Measurements from ENCODE around the gene HYDIN.
"Not testable (repeated sequence)": the region's sequence is repeated elsewhere in the genome, so short reads cannot be mapped to it uniquely, and the experiment has no call there.

The HYDIN gene

DNA sequence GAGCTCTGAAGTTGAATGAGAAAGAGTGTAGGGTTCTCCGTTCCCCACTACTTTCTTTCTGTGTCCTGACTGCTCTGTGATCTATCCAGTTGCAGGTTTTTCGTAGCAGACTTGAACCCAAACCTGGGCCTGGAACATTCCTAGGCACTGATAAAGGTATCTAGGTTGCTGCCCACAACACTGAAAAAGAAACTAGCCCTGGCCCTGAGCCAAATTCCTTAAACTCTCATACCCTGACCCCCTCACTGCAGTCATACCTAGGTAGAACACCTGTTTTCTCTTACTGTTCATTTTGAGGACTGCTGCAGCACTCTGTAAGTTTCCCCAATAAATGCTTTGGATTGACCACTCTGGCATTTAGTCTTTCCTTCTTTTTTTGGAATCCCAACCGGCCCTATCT lies 5.4 kb downstream of the HYDIN start:
- no peak for DNase-seq (ENCODE audit: low spot score)

- DNase-seq (ENCODE audit: low spot score), result no peak
These were observed 12.1 kb downstream of the HYDIN start for GRCh38 chr16:71218306-71218963.

- DNase-seq (ENCODE audit: low spot score), result no peak
These were observed 13.0 kb downstream of the HYDIN start for GRCh38 chr16:71217506-71217905.

DNA sequence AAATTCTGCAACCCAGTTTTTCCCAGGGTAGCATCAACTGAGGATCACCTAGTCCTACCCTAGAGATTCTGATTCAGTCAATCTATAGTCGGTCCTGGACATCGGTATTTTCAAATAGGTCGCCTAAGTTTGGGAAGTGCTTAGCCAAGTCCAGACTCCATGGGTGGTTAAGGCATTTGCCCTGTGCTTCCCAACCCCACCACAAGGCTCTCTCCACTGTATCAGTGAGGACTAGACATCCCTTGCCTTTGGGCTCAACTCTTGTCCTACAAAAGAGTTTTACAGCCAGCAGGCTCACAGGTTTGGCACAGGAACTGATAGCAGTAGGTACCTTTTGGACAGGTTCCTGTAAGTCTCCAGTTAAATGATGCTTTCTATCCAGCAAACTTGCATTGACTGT lies 13.8 kb downstream of the HYDIN start:
- no peak for DNase-seq (ENCODE audit: low spot score)

DNA sequence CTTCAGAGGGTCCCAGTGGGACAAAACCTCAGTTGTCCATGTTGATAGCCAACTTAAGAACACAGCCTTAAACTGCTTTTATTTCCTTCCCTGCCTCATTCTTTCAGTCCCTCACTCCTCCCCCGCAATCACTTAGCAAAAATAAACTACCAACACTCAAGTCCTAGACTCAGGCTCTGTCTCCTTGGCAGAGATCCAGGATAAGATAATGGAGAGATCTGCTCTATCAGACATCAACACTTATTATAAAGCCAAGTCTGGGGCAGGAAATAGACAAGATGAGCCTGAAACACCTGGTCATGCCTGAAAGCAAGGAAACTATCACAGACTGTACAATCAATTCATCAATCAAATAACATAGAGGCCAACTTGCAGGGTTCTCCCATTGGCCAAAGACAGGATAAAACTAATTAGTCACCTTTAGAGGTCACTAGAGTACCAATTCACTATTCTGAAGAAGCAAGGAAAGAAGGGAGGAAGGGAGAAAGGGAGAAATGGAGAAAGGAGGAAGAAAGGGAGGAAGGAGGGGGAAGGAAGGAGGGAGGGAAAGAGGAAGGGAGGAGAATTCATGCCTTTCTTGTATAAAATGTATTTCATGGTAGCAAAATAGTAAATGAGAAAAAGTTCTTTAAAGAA lies 15.7 kb downstream of the HYDIN start:
- no peak for DNase-seq (ENCODE audit: low spot score)

- no peak for DNase-seq (ENCODE audit: low spot score)
These were observed 24.9 kb downstream of the HYDIN start for GRCh38 chr16:71205482-71206131.

- no peak for DNase-seq (ENCODE audit: low spot score)
These were observed 26.9 kb downstream of the HYDIN start for GRCh38 chr16:71203631-71204030.

DNA sequence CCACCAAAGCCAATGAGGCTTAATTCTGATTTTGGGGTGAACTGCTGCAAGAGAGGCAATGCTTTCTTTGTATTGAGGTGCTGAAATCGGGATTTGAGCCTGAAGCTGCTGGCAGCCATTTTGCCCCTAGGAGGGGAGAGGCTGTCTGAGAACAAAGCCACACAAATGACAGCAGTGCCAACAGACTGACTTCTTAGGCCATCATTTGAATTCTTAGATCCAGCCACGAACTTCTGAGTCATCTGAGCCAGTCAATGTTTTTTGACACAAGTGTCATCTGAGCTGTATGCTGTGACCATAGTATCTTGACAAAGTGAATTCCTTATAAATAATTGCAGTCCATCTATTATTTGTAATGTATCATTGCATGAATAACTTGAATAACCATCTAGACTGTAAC lies 29.0 kb downstream of the HYDIN start:
- DNase-seq (ENCODE audit: low spot score), result no peak

DNA sequence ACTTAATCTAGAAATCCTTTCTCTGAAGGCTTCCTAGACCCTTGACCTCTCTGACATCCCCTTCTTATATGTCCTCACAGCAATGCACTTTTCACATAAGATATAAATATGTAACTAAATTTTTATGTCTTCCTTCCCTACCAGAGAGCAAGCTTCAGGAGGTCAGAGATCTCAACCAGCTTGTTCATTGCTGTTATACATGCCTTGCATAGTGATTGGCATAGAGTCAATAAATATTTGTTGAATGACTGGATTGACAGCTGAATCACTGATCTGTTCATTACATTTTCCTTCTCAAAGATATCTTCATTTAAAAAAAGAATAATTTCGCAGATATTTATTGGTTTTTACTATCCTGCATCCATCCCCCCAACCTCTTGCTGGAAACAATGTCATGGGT lies 29.5 kb downstream of the HYDIN start:
- no peak for DNase-seq (ENCODE audit: low spot score)

GRCh38 chr16:71198408-71198807 lies 32.1 kb downstream of the HYDIN start:
- no peak for DNase-seq (ENCODE audit: low spot score)

DNA sequence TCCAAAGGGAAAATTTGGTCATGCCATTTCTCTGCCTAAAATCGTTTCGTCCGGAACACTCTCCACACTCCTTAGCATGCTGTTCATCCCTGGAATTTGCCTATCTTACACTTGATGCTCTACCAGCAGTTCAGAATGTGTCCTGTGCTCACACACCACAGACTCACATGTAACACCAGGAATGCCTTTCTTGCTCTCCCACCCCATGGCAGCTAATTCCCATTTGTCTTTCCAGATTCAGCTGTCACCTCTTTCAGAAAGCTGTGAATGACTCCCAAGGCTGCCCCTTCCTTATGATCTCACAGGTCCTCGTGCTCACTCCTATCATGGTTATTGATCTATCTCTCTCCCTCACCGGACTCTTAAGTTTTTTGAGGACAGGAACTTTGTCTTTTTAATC lies 38.1 kb downstream of the HYDIN start:
- no peak for DNase-seq (ENCODE audit: low spot score)

DNA sequence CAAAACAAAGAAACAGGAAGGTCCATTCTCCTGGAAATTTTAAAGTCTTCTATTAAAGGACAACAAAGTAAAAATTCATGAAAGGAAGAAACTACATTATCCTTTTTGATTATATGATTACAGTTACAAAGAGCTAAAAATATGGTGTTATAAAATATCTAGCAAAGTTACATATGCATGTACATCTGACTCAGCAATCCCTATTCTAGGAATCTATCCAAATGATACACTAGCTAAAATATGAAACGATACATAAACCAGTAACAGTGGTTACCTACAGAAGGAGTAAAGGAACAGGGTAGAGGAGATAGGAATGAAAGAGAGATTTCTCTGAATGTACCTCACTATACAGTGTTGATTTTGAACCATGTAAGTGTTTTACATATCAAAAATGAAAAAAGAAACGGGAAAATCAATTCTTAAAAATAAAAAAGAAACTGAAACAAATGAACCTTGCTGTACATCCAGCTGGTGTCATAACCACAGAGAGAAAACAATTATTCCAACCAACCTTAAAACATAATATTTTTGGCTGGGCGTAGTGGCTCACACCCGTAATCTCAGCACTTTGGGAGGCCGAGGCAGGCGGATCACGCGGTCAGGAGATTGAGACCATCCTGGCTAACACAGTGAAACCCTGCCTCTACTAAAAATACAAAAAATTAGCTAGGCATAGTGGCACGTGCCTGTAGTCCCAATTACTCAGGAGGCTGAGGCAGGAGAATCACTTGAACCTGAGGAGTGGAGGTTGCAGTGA lies 41.4 kb downstream of the HYDIN start:
- no peak for DNase-seq (ENCODE audit: low spot score)

DNA sequence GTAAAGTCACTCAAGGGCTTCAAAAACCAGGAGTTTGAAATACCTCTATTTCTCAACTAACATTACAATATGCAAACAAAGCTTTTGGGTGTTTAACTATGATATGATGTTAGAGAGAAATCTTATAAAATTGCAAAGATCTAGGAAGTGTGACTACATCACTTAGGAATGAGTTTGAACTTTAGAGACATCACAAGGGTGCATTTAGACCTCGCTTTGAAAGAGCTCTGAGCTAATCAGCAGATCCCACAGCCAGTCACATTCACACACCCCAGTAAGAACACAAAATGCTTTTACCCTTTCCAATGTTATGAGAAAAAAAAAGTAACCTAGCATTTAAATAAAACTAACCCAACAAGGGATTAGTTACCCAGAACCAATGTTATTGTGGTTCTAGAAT lies 45.2 kb downstream of the HYDIN start:
- DNase-seq (ENCODE audit: low spot score), result no peak

GRCh38 chr16:71179569-71179968 lies 51.0 kb downstream of the HYDIN start:
- no peak for DNase-seq (ENCODE audit: low spot score)

DNA sequence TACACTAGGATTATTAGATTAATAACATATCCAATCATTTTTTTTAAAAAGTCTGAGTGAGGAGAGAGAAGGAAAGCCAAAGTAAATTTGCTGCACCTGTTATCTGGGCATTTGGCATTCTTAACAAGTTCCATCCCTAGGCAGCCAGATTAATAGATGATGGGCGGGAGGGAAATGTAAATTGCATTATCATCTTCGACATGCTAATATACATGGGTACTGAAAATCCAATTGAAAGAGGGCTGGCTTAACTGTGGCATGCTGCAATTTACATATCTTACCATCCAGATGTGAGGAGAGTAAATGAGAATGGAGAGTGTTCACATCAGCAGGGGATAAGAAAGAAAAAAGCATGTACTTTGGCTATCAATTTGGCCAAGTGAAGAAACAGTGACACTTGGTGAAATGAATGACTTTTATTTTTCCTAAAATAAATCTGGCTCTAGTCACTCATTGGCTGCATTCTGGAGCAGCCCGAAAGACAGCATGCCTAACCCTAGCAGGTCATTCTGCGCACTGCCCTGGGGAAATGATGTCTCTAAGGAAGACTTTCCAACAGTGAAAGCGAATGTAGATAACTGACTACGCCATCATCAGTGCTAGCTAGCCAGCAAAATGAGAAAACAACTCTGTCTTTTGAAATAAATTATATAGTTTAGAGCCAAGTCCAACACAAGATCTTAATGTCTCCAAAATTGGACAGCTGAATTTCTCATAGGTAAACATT lies 57.9 kb downstream of the HYDIN start:
- no peak for DNase-seq (ENCODE audit: low spot score)

DNA sequence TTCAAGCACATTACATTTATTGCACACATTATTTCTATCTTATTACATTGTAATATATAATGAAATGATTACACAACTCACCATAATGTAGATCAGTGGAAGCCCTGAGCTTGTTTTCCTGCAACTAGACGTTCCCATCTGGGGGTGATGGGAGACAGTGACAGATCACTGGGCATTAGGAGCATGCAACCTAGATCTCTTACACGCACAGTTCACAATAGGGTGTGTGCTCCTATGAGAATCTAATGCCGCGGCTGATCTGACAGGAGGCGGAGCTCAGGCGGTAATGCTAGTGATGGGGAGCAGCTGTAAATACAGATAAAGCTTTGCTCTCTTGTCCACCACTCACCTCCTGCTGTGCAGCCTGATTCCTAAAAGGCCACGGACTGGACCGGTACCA lies 69.5 kb downstream of the HYDIN start:
- not testable (repeated sequence) for DNase-seq (ENCODE audit: low spot score)

GRCh38 chr16:71157278-71157677 lies 73.2 kb downstream of the HYDIN start:
- DNase-seq (ENCODE audit: low spot score), result not testable (repeated sequence)

GRCh38 chr16:71153329-71153728 lies 77.2 kb downstream of the HYDIN start:
- not testable (repeated sequence) for DNase-seq (ENCODE audit: low spot score)

DNA sequence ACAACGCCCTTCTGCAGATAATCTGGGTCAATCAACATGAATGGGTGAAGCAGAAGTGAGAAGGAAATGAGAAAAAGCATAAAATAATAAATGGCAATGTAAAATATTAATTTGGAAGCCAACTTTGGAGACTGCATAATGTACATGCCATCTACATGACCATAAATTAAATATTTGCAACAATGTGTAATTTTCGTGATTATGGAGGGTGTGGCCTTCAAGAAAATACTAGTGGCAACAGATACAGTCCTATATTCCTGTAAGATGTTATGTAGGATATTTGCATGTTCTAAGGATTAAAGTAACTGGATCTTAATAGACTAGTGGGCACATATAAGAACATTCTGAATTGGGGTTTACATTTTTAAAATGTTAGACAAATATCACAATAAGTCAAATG lies 78.9 kb downstream of the HYDIN start:
- DNase-seq (ENCODE audit: low spot score), result not testable (repeated sequence)

DNA sequence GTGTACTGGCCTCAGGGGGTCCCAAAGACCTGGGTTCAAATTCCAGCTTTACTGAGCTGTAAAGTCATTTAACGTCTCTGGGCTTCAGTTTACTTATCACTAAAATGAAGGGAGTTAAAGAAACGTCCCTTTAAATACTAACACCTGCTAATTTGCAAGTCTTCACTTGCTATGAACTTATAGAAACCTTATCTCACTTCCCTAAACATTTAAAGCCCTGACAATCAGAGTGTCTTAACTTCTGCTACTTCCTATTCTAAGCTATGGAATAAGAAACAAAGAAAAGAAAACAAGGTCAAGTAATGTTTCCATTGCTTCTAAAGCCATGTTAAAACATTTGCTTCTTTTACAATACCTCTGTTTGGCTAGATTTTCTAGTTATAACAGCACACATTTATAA lies 87.3 kb downstream of the HYDIN start:
- DNase-seq (ENCODE audit: low spot score), result not testable (repeated sequence)

- not testable (repeated sequence) for DNase-seq (ENCODE audit: low spot score)
These were observed 120.0 kb downstream of the HYDIN start for GRCh38 chr16:71110565-71110964.

GRCh38 chr16:71109656-71110208 lies 120.8 kb downstream of the HYDIN start:
- not testable (repeated sequence) for DNase-seq (ENCODE audit: low spot score)

All from hepatic stellate cell (primary cell).